Activated CD4-positive, CD25-positive, alpha-beta regulatory T cell treated with anti-CD3 and anti-CD28 coated beads, Interleukin-2, amount 50 U/mL, for 16 hours (primary cell): Measurements from ENCODE around the gene ARHGAP40.

Experiments used
- DNase-seq: peaks from one replicate; pipeline ENCODE4 v3.0.0-alpha.2; 2020; ENCODE audit warnings: low read depth, low spot score

ARHGAP40 gene

GRCh38 chr20:38674765-38675133, 73.1 kb downstream of the ARHGAP40 start:
- no peak for DNase-seq

- no peak for DNase-seq
These were observed 75.0 kb downstream of the ARHGAP40 start for GRCh38 chr20:38676576-38676975.

- DNase-seq = no peak
These were observed 79.1 kb downstream of the ARHGAP40 start for GRCh38 chr20:38680500-38681306.

GRCh38 chr20:38685271-38685670, 83.7 kb downstream of the ARHGAP40 start:
- DNase-seq = no peak

- no peak for DNase-seq
These were observed 84.4 kb downstream of the ARHGAP40 start for GRCh38 chr20:38685853-38686473.

GRCh38 chr20:38692436-38693411, 91.1 kb downstream of the ARHGAP40 start:
- DNase-seq = no peak

- no peak for DNase-seq
These were observed 95.7 kb downstream of the ARHGAP40 start for GRCh38 chr20:38697306-38697705.

- DNase-seq = no peak
These were observed 96.9 kb downstream of the ARHGAP40 start for GRCh38 chr20:38698541-38698940.

GRCh38 chr20:38700141-38700540, 98.5 kb downstream of the ARHGAP40 start:
- DNase-seq = no peak
